LNCaP clone FGC (cell line): ENCODE results near the gene C5.
"Not testable (repeated sequence)": the region's sequence is repeated elsewhere in the genome, so short reads cannot be mapped to it uniquely, and the experiment has no call there.

ENCODE experiments used
- DNase-seq: peaks from one replicate; pipeline ENCODE4 v3.0.0-alpha.2; 2011; ENCODE audit warnings: low read depth
- H3K4me3 ChIP-seq: 2 replicates; pipeline ENCODE4 v1.5.1; 2011; ENCODE audit warnings: mild to moderate bottlenecking, low read depth, low read length, control low read depth
- CTCF ChIP-seq: IDR thresholded peaks from 2 replicates; pipeline ENCODE4 v1.5.1; 2012; ENCODE audit warnings: mild to moderate bottlenecking; ENCODE audit not compliant: control insufficient read depth, insufficient read depth; ENCODE audit errors: extremely low read depth

Gene C5

GRCh38 chr9:120974181-120974580 is 75.9 kb downstream of the C5 start:
- no peak for TF ChIP-seq CTCF
- H3K4me3 ChIP-seq, result no peak overlapping the region
- no peak for DNase-seq

- no peak overlapping the region for H3K4me3 ChIP-seq
- DNase-seq, result no peak
- no peak for TF ChIP-seq CTCF
These were observed 78.1 kb downstream of the C5 start for GRCh38 chr9:120971938-120972337.

DNA sequence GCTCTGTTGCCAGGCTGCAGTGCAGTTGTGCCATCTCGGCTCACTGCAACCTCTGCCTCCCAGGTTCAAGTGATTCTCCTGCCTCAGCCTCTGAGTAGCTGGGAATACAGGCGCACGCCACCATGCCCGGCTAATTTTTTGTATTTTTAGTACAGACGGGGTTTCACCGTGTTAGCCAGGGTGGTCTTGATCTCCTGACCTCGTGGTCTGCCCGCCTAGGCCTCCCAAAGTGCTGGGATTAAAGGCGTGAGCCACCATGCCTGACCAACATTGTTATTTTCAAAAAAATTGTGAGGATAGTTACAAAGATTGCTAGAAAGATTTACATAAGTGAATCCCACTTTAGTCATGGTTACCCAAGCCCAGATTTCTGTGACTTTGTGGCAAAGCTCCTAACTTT is 78.6 kb downstream of the C5 start:
- DNase-seq, H3K4me3 ChIP-seq: not testable (repeated sequence)

- no peak for DNase-seq
- TF ChIP-seq CTCF, result no peak
- no peak overlapping the region for H3K4me3 ChIP-seq
These were observed 79.8 kb downstream of the C5 start for GRCh38 chr9:120970244-120970643.

GRCh38 chr9:120966013-120966369 is 84.1 kb downstream of the C5 start:
- DNase-seq, result no peak
- TF ChIP-seq CTCF, result no peak
- no peak overlapping the region for H3K4me3 ChIP-seq

DNA sequence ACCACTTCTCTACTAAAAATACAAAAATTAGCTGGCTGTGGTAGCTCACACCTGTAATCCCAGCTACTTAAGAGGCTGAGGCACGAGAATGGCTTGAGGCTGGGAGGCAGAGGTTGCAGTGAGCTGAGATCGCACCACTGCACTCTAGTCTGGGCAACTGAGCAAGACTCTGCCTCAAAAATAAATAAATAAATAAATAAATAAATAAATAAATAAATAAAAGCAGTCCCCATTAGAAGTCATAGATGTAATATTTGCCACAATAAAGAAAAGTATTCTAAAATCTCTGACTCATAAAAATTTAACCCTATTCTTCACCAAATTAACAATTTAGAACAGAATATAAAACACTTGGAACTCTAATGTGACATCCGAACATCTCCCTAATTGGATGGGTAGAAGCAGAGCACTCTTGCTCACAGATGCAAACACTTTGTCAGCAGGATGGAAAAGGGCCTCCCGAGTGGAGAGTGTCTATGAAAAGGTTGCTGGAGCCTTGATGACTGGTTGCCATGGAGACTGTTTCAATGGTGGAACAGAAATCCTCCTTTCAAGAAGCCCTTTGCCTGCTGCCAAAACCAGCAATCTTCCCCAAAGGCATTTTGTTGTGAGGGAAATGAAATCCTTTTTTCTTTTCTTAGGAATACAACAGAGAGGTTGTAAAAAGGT is 84.6 kb downstream of the C5 start:
- no peak for DNase-seq
- TF ChIP-seq CTCF, result no peak
- H3K4me3 ChIP-seq, result no peak overlapping the region

- TF ChIP-seq CTCF, result no peak
- no peak overlapping the region for H3K4me3 ChIP-seq
- DNase-seq, result no peak
These were observed 88.1 kb downstream of the C5 start for GRCh38 chr9:120961936-120962335.
